Measurements from ENCODE around the gene PGK1. TPM values are rescaled to one million over a fixed set of nuclear protein-coding genes. Genes with fewer than 3 reads are reported as not detected.

The PGK1 gene
- total RNA-seq (2021) (607 to 956 TPM (median 949 TPM) in 3 replicates), Bru-seq, nascent RNA (percentile 77 among the genes with signal in this experiment)
- long read RNA-seq, experiment 1, full-length matches to known transcripts, result 2,549 of 2,742 reads
- long read RNA-seq, experiment 1, partial matches to known transcripts, result 126 of 2,742 reads
- long read RNA-seq, experiment 1, other reads (novel, unspliced or antisense), result 67 of 2,742 reads
- long read RNA-seq, experiment 2, full-length matches to known transcripts, result 1,414 of 1,855 reads
- long read RNA-seq, experiment 2, partial matches to known transcripts, result 300 of 1,855 reads
- long read RNA-seq, experiment 2, other reads (novel, unspliced or antisense), result 141 of 1,855 reads
- long read RNA-seq, experiment 3, full-length matches to known transcripts, result 1,651 of 1,705 reads
- long read RNA-seq, experiment 3, partial matches to known transcripts, result 23 of 1,705 reads
- long read RNA-seq, experiment 3, other reads (novel, unspliced or antisense), result 31 of 1,705 reads

DNA sequence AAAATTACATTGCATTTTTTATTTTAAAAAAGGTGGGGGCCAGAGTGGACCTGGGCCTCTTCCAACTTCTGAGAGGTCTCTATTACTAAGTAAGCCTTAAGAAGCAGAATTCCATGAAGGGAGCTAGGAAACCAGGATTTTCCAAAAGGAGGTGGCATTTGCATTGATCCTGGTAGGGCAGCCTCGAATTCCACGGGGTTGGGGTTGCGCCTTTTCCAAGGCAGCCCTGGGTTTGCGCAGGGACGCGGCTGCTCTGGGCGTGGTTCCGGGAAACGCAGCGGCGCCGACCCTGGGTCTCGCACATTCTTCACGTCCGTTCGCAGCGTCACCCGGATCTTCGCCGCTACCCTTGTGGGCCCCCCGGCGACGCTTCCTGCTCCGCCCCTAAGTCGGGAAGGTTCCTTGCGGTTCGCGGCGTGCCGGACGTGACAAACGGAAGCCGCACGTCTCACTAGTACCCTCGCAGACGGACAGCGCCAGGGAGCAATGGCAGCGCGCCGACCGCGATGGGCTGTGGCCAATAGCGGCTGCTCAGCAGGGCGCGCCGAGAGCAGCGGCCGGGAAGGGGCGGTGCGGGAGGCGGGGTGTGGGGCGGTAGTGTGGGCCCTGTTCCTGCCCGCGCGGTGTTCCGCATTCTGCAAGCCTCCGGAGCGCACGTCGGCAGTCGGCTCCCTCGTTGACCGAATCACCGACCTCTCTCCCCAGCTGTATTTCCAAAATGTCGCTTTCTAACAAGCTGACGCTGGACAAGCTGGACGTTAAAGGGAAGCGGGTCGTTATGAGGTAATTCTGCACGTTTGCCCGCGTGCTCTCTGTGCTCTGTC lies at the start of gene PGK1:
TSS of gene PGK1 (plus strand) at position 626 of the 824 bp plus-strand sequence. CDS start at position 719, 93 bp downstream.
- Mint-ChIP-seq H3K4me1 (peaks cover 34% of the 10 kb centered on the region), H3K36me3 (peaks cover 35% of the 10 kb centered on the region), H3K27ac (peak within 1 kb of the TSS; percentile 93), H3K9me3 (no peaks in the 10 kb centered on the region), H3K27me3 (ENCODE audit: low read depth) (0 out of 2 replicates have a peak, but pooled peaks cover 4% of the 10 kb centered on the region), H3K4me3 (peak within 1 kb of the TSS; percentile 96)
- peak; percentile 88 for DNase-seq (ENCODE audit: low spot score)
- peak; percentile 97 for ATAC-seq
- ChIA-PET POLR2A (no interaction called here), CTCF (interaction anchor here (0.6 kb wide), 1 partner anchor 11 kb away, joined by 3 read pairs; no protein-coding TSS in a partner anchor)
- no peak for TF ChIP-seq ZNF416 (CRISPR knock-in tag; IDR thresholded peaks at IDR 0.05)
- no peak for TF ChIP-seq SMAD4 (CRISPR knock-in tag; IDR thresholded peaks at IDR 0.05)
- TF ChIP-seq ESRRA (CRISPR knock-in tag; IDR thresholded peaks at IDR 0.05; ENCODE audit: borderline replicate concordance), result no peak
- no peak; the same call in 1 of the 2 replicates for TF ChIP-seq SMAD3 (CRISPR knock-in tag; IDR thresholded peaks at IDR 0.05; ENCODE audit: borderline replicate concordance)
- peak; percentile 67; the same call in 1 of the 2 replicates for TF ChIP-seq CREM (CRISPR knock-in tag; IDR thresholded peaks at IDR 0.05)
- no peak for TF ChIP-seq FOXP1 (CRISPR knock-in tag; IDR thresholded peaks at IDR 0.05; ENCODE audit: borderline replicate concordance)
- TF ChIP-seq, protein P1, sequence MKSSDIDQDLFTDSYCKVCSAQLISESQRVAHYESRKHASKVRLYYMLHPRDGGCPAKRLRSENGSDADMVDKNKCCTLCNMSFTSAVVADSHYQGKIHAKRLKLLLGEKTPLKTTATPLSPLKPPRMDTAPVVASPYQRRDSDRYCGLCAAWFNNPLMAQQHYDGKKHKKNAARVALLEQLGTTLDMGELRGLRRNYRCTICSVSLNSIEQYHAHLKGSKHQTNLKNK (CRISPR knock-in tag; IDR thresholded peaks at IDR 0.05), result no peak
- TF ChIP-seq PRRX2 (CRISPR knock-in tag; IDR thresholded peaks at IDR 0.05), result no peak
- TF ChIP-seq, protein P2, sequence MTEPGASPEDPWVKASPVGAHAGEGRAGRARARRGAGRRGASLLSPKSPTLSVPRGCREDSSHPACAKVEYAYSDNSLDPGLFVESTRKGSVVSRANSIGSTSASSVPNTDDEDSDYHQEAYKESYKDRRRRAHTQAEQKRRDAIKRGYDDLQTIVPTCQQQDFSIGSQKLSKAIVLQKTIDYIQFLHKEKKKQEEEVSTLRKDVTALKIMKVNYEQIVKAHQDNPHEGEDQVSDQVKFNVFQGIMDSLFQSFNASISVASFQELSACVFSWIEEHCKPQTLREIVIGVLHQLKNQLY (CRISPR knock-in tag; IDR thresholded peaks at IDR 0.05), result no peak
- no peak for TF ChIP-seq GTF2I (CRISPR knock-in tag; conservative IDR thresholded peaks at IDR 0.05)
- TF ChIP-seq, protein P3, sequence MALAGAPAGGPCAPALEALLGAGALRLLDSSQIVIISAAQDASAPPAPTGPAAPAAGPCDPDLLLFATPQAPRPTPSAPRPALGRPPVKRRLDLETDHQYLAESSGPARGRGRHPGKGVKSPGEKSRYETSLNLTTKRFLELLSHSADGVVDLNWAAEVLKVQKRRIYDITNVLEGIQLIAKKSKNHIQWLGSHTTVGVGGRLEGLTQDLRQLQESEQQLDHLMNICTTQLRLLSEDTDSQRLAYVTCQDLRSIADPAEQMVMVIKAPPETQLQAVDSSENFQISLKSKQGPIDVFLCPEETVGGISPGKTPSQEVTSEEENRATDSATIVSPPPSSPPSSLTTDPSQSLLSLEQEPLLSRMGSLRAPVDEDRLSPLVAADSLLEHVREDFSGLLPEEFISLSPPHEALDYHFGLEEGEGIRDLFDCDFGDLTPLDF (CRISPR knock-in tag; IDR thresholded peaks at IDR 0.05), result no peak
- TF ChIP-seq, protein P4, sequence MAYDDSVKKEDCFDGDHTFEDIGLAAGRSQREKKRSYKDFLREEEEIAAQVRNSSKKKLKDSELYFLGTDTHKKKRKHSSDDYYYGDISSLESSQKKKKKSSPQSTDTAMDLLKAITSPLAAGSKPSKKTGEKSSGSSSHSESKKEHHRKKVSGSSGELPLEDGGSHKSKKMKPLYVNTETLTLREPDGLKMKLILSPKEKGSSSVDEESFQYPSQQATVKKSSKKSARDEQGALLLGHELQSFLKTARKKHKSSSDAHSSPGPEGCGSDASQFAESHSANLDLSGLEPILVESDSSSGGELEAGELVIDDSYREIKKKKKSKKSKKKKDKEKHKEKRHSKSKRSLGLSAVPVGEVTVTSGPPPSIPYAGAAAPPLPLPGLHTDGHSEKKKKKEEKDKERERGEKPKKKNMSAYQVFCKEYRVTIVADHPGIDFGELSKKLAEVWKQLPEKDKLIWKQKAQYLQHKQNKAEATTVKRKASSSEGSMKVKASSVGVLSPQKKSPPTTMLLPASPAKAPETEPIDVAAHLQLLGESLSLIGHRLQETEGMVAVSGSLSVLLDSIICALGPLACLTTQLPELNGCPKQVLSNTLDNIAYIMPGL (CRISPR knock-in tag; IDR thresholded peaks at IDR 0.05), result peak; percentile 33; the same call in 1 of the 2 replicates
- TF ChIP-seq RORB (CRISPR knock-in tag; IDR thresholded peaks at IDR 0.05), result no peak
- TF ChIP-seq, protein P5, sequence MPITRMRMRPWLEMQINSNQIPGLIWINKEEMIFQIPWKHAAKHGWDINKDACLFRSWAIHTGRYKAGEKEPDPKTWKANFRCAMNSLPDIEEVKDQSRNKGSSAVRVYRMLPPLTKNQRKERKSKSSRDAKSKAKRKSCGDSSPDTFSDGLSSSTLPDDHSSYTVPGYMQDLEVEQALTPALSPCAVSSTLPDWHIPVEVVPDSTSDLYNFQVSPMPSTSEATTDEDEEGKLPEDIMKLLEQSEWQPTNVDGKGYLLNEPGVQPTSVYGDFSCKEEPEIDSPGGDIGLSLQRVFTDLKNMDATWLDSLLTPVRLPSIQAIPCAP (CRISPR knock-in tag; IDR thresholded peaks at IDR 0.05), result peak; percentile 67; the same call in 1 of the 2 replicates
- TF ChIP-seq JUN (CRISPR knock-in tag; IDR thresholded peaks at IDR 0.05), result 0 out of 2 replicates have a peak, but pooled peaks have one; percentile 31
- peak; percentile 91 for TF ChIP-seq TEAD1 (CRISPR knock-in tag; IDR thresholded peaks at IDR 0.05)
- TF ChIP-seq, protein P6, sequence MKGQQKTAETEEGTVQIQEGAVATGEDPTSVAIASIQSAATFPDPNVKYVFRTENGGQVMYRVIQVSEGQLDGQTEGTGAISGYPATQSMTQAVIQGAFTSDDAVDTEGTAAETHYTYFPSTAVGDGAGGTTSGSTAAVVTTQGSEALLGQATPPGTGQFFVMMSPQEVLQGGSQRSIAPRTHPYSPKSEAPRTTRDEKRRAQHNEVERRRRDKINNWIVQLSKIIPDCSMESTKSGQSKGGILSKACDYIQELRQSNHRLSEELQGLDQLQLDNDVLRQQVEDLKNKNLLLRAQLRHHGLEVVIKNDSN (CRISPR knock-in tag; IDR thresholded peaks at IDR 0.05), result peak; percentile 18; the same call in 1 of the 2 replicates
- TF ChIP-seq, protein P7, sequence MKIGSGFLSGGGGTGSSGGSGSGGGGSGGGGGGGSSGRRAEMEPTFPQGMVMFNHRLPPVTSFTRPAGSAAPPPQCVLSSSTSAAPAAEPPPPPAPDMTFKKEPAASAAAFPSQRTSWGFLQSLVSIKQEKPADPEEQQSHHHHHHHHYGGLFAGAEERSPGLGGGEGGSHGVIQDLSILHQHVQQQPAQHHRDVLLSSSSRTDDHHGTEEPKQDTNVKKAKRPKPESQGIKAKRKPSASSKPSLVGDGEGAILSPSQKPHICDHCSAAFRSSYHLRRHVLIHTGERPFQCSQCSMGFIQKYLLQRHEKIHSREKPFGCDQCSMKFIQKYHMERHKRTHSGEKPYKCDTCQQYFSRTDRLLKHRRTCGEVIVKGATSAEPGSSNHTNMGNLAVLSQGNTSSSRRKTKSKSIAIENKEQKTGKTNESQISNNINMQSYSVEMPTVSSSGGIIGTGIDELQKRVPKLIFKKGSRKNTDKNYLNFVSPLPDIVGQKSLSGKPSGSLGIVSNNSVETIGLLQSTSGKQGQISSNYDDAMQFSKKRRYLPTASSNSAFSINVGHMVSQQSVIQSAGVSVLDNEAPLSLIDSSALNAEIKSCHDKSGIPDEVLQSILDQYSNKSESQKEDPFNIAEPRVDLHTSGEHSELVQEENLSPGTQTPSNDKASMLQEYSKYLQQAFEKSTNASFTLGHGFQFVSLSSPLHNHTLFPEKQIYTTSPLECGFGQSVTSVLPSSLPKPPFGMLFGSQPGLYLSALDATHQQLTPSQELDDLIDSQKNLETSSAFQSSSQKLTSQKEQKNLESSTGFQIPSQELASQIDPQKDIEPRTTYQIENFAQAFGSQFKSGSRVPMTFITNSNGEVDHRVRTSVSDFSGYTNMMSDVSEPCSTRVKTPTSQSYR (CRISPR knock-in tag; IDR thresholded peaks at IDR 0.05), result 0 out of 2 replicates have a peak, but pooled peaks have one; percentile 13
- TF ChIP-seq OVOL2 (CRISPR knock-in tag; IDR thresholded peaks at IDR 0.05; ENCODE audit: borderline replicate concordance), result no peak
- TF ChIP-seq, protein P8, sequence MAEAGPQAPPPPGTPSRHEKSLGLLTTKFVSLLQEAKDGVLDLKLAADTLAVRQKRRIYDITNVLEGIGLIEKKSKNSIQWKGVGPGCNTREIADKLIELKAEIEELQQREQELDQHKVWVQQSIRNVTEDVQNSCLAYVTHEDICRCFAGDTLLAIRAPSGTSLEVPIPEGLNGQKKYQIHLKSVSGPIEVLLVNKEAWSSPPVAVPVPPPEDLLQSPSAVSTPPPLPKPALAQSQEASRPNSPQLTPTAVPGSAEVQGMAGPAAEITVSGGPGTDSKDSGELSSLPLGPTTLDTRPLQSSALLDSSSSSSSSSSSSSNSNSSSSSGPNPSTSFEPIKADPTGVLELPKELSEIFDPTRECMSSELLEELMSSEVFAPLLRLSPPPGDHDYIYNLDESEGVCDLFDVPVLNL (CRISPR knock-in tag; IDR thresholded peaks at IDR 0.05; ENCODE audit: borderline replicate concordance, low read depth), result no peak
- TF ChIP-seq GABPB1 (CRISPR knock-in tag; IDR thresholded peaks at IDR 0.05), result peak; percentile 48; the same call in 1 of the 2 replicates
- TF ChIP-seq, protein P9, sequence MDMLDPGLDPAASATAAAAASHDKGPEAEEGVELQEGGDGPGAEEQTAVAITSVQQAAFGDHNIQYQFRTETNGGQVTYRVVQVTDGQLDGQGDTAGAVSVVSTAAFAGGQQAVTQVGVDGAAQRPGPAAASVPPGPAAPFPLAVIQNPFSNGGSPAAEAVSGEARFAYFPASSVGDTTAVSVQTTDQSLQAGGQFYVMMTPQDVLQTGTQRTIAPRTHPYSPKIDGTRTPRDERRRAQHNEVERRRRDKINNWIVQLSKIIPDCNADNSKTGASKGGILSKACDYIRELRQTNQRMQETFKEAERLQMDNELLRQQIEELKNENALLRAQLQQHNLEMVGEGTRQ (CRISPR knock-in tag; IDR thresholded peaks at IDR 0.05), result peak; percentile 17; the same call in 1 of the 2 replicates
- no peak for TF ChIP-seq KAT7 (CRISPR knock-in tag; IDR thresholded peaks at IDR 0.05; ENCODE audit: borderline replicate concordance)

Data from WTC11 (cell line).